Measurements from ENCODE around the gene MBD3L1.

- TF ChIP-seq POLR2A (IDR thresholded peaks at IDR 0.05; ENCODE audit: low read depth, low read length) (no peak), CTCF (conservative IDR thresholded peaks at IDR 0.05; ENCODE audit: low read depth, low read length) (no peak), CEBPB (IDR thresholded peaks at IDR 0.05; ENCODE audit: low read depth, low read length) (no peak), USF2 (IDR thresholded peaks at IDR 0.05; ENCODE audit: low read depth, low read length) (no peak), RFX5 (IDR thresholded peaks at IDR 0.05; ENCODE audit: low read depth, low read length) (no peak), MXI1 (IDR thresholded peaks at IDR 0.05; ENCODE audit: borderline replicate concordance, low read depth, low read length) (no peak), NFE2L2 (IDR thresholded peaks at IDR 0.05; ENCODE audit: low read depth, low read length) (no peak), BHLHE40 (IDR thresholded peaks at IDR 0.05; ENCODE audit: low read depth, low read length) (no peak), MAZ (IDR thresholded peaks at IDR 0.05; ENCODE audit: borderline replicate concordance, low read depth, low read length) (no peak), CHD1 (IDR thresholded peaks at IDR 0.05; ENCODE audit: low read depth, low read length) (no peak), ELK1 (IDR thresholded peaks at IDR 0.05; ENCODE audit: borderline replicate concordance, low read depth, low read length) (no peak), RAD21 (IDR thresholded peaks at IDR 0.05; ENCODE audit: low read length) (no peak), MAFK (IDR thresholded peaks at IDR 0.05; ENCODE audit: low read depth, low read length) (no peak)
Measured at GRCh38 chr19:8880868-8881488, 48.8 kb downstream of the MBD3L1 start.
